HFFc6 (cell line): ENCODE data around the gene ZNF366. TPM values are rescaled to one million over a fixed set of nuclear protein-coding genes. Genes with fewer than 3 reads are reported as not detected.
"Not testable (repeated sequence)": the region's sequence is repeated elsewhere in the genome, so short reads cannot be mapped to it uniquely, and the experiment has no call there.

Source experiments
- DNase-seq: peaks from one replicate; pipeline ENCODE4 v3.0.0-alpha.2; 2018
- H3K27ac Mint-ChIP-seq: 2 replicates; pipeline ENCODE4 v1.8.0; 2020; ENCODE audit warnings: mild to moderate bottlenecking, mixed read lengths
- H3K27me3 Mint-ChIP-seq: 2 replicates; pipeline ENCODE4 v1.8.0; 2021; ENCODE audit warnings: mild to moderate bottlenecking, moderate library complexity, mixed read lengths; ENCODE audit not compliant: insufficient read depth
- H3K36me3 Mint-ChIP-seq: 2 replicates; pipeline ENCODE4 v1.8.0; 2021; ENCODE audit warnings: low read depth, mixed read lengths
- H3K4me1 Mint-ChIP-seq: 2 replicates; pipeline ENCODE4 v1.8.0; 2020; ENCODE audit warnings: low read depth, mixed read lengths
- H3K4me3 Mint-ChIP-seq: 2 replicates; pipeline ENCODE4 v1.8.0; 2020; ENCODE audit warnings: mild to moderate bottlenecking, moderate library complexity, mixed read lengths
- H3K9me3 Mint-ChIP-seq: 2 replicates; pipeline ENCODE4 v1.8.0; 2020; ENCODE audit warnings: mild to moderate bottlenecking, mixed read lengths
- CTCF ChIP-seq: fragments of 200-600 bp; sonication (generic); IDR thresholded peaks from 2 replicates; pipeline ENCODE4 v1.5.0; 2021; ENCODE audit warnings: antibody characterized with exemption, mild to moderate bottlenecking
- total RNA-seq, 6 experiments: library from RNA; stranded (reverse); fragmentation: NEBNext Ultra II Directional; extraction: Animal tissue kit (Norgen Biotek cat#: 25700); gene quantifications; 2 replicates in 1 of 6; 3 replicates in 5 of 6; pipeline ENCODE4 v1.2.3, GENCODE V29; 2021

The ZNF366 gene
- total RNA-seq, 6 experiments from 2014 or later = not detected

DNA sequence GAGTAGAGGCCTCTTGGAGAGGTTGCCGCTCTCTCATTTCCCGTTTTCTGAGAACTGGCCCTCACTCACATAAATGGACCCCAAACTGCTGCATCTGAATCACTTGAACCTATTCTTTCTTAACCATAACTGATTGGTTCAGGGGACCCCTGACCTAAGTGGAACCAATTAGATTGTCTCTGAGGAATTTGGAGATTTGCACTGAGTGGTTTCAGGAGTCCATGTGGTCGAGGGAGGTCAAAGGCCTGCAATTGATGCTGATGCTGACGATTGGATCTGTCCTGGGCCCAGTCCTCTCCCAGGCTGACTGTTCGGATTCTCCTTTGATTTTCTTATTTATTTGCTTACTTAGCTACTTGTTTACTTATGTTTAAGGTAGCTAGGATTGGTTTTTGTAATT lies 99.1 kb downstream of the ZNF366 start:
- Mint-ChIP-seq H3K9me3 (peaks cover 7% of the 10 kb centered on the region), H3K4me3 (no peak overlapping the region), H3K4me1 (peaks cover 16% of the 10 kb centered on the region), H3K36me3 (peaks cover 13% of the 10 kb centered on the region), H3K27me3 (no peaks in the 10 kb centered on the region; the same call in 1 of the 2 replicates), H3K27ac (no peak overlapping the region)
- TF ChIP-seq CTCF = no peak
- no peak for DNase-seq

DNA sequence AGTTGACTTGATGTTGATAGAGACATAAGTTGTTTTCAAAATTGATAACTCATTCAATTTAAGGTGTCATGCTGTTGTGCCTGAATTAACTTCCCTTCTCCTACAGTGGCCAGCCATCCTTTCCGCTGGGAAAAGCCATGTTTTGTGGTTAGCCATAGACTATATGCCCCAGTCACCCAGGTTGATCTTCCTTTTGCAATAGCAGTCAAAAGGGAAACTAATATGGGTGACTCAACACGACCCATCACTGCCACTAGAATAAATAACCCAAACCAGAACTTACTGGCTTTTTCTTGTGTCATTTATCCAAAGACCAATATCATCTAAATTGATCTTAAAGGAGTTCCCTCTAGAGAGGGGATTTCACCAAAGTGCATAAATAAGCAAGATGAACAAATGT lies 99.7 kb downstream of the ZNF366 start:
- no peak for DNase-seq
- H3K27me3 Mint-ChIP-seq = no peaks in the 10 kb centered on the region; the same call in 1 of the 2 replicates
- H3K9me3 Mint-ChIP-seq = peaks cover 7% of the 10 kb centered on the region
- H3K27ac Mint-ChIP-seq = no peak overlapping the region
- H3K4me1 Mint-ChIP-seq = peaks cover 22% of the 10 kb centered on the region
- peaks cover 13% of the 10 kb centered on the region for H3K36me3 Mint-ChIP-seq
- no peak for TF ChIP-seq CTCF
- no peak overlapping the region for H3K4me3 Mint-ChIP-seq

DNA sequence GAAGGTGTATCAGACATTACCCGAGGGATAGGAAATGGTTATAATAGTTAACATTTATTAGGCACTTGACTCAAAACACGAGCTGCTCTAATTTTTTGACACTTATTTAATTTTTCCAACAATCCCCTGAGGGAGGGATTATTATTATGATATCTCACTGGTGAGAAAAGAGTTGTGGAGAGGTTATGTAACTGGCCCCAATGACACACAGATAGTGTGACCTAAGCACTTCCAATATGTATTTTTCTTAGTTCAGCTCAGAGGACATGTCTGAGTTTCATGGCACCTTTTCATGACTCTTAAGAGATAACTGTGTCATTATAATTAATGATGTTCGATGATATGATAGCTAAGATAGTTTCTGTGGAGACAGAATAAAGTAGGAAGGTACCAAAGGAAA lies 100.1 kb downstream of the ZNF366 start:
- DNase-seq = no peak
- Mint-ChIP-seq H3K4me3 (no peak overlapping the region), H3K36me3 (peaks cover 15% of the 10 kb centered on the region), H3K9me3 (peaks cover 10% of the 10 kb centered on the region), H3K4me1 (peaks cover 27% of the 10 kb centered on the region), H3K27me3 (no peaks in the 10 kb centered on the region; the same call in 1 of the 2 replicates), H3K27ac (no peak overlapping the region)
- TF ChIP-seq CTCF = no peak

DNA sequence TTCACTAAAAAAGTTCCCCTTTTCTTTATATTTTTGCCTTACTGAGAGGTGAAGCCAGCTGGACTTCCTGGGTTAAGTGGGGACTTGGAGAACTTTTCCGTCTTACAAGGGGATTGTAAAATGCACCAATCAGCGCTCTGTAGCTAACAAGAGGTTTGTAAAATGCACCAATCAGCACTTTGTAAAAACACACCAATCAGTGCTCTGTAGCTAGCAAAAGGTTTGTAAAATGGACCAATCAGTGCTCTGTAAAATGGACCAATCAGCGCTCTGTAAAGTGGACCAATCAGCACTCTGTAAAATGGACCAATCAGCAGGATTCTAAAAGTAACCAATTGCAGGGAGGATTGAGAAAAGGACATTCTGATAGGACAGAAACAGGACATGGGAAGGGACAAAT lies 102.4 kb downstream of the ZNF366 start:
- Mint-ChIP-seq H3K36me3 (peaks cover 30% of the 10 kb centered on the region), H3K4me1 (peaks cover 30% of the 10 kb centered on the region), H3K9me3 (peaks cover 26% of the 10 kb centered on the region)
- H3K27ac Mint-ChIP-seq, DNase-seq, H3K4me3 Mint-ChIP-seq, H3K27me3 Mint-ChIP-seq: not testable (repeated sequence)

- H3K27me3 Mint-ChIP-seq = no peaks in the 10 kb centered on the region; the same call in 1 of the 2 replicates
- DNase-seq = no peak
- TF ChIP-seq CTCF = peak; percentile 73
- no peak overlapping the region for H3K4me3 Mint-ChIP-seq
- H3K9me3 Mint-ChIP-seq = peaks cover 26% of the 10 kb centered on the region
- peaks cover 30% of the 10 kb centered on the region for H3K36me3 Mint-ChIP-seq
- H3K27ac Mint-ChIP-seq = peak overlapping the region; percentile 72
- H3K4me1 Mint-ChIP-seq = peaks cover 30% of the 10 kb centered on the region
These were observed 104.1 kb downstream of the ZNF366 start for GRCh38 chr5:72402959-72403628.

DNA sequence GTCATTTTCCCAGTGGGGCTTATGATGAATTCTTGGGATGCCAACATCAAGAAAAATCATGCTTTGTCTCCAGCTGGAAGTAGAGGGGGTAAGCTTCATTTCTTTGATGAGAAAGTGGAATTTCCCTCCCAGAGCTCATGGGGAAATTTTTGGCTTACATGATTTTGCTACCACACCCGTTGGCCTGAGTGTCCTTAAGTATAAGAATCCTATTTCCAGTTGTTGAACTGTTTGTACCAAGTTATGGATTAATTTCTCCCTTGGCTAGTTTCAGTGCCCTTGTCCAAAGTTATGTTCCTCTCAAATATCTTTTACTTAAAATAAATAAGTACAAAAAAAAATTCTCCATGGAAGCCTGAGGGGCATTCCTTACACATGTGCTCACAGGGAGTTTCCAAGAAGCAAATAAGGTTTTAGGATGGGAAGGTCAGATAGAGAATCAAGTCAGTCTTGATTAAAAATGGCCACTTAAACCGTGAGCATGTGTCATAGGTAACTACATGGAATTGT lies 104.8 kb downstream of the ZNF366 start:
- Mint-ChIP-seq H3K36me3 (peaks cover 30% of the 10 kb centered on the region), H3K4me3 (no peak overlapping the region), H3K9me3 (peaks cover 26% of the 10 kb centered on the region), H3K27me3 (no peaks in the 10 kb centered on the region; the same call in 1 of the 2 replicates), H3K4me1 (peaks cover 24% of the 10 kb centered on the region), H3K27ac (peak overlapping the region; percentile 72)
- peak; percentile 64 for DNase-seq
- no peak for TF ChIP-seq CTCF
